H9 (cell line): ENCODE data around the gene PRR5L. TPM values are rescaled to one million over a fixed set of nuclear protein-coding genes. Genes with fewer than 3 reads are reported as not detected.

Source experiments
- DNase-seq: peaks from one replicate; pipeline ENCODE4 v3.0.0-alpha.2; 2017
- H2AFZ ChIP-seq: one replicate; pipeline ENCODE4 v1.6.1; 2013; ENCODE audit warnings: mild to moderate bottlenecking, low read length, control low read depth, moderate library complexity
- H2AK5ac ChIP-seq: 2 replicates; pipeline ENCODE4 v1.6.1; 2013; ENCODE audit warnings: low read length, control low read depth, mixed read lengths; ENCODE audit not compliant: insufficient read length
- H2BK120ac ChIP-seq: one replicate; pipeline ENCODE4 v1.6.1; 2013; ENCODE audit warnings: low read depth, mild to moderate bottlenecking, low read length, control low read depth, inconsistent platforms; ENCODE audit not compliant: poor library complexity, severe bottlenecking
- H2BK12ac ChIP-seq: 2 replicates; pipeline ENCODE4 v1.6.1; 2013; ENCODE audit warnings: low read length, control low read depth, mixed read lengths, low read depth; ENCODE audit not compliant: insufficient read length
- H2BK15ac ChIP-seq: 2 replicates; pipeline ENCODE4 v1.6.1; 2013; ENCODE audit warnings: low read depth, low read length, control low read depth
- H2BK20ac ChIP-seq: one replicate; pipeline ENCODE4 v1.6.1; 2013; ENCODE audit warnings: low read depth, mild to moderate bottlenecking, low read length, control low read depth, inconsistent platforms; ENCODE audit not compliant: poor library complexity, severe bottlenecking
- H2BK5ac ChIP-seq: 2 replicates; pipeline ENCODE4 v1.6.1; 2013; ENCODE audit warnings: low read length, control low read depth, mixed read lengths; ENCODE audit not compliant: insufficient read length
- H3K14ac ChIP-seq: 2 replicates; pipeline ENCODE4 v1.6.1; 2013; ENCODE audit warnings: low read length, control low read depth; ENCODE audit not compliant: insufficient read depth
- H3K18ac ChIP-seq: 2 replicates; pipeline ENCODE4 v1.6.1; 2013; ENCODE audit warnings: low read depth, mild to moderate bottlenecking, mixed read lengths, low read length, control low read depth; ENCODE audit not compliant: insufficient read length
- H3K23ac ChIP-seq: 2 replicates; pipeline ENCODE4 v1.6.1; 2013; ENCODE audit warnings: low read length, control low read depth, mixed read lengths, low read depth; ENCODE audit not compliant: insufficient read length
- H3K23me2 ChIP-seq: 2 replicates; pipeline ENCODE4 v1.6.1; 2013; ENCODE audit warnings: low read depth, mild to moderate bottlenecking, mixed read lengths, low read length, control low read depth; ENCODE audit not compliant: insufficient read length, poor library complexity, severe bottlenecking
- H3K27ac ChIP-seq: 2 replicates; pipeline ENCODE4 v1.5.1; 2013; ENCODE audit warnings: low read length, control low read depth, mixed read lengths, low read depth; ENCODE audit not compliant: insufficient read length
- H3K27me3 ChIP-seq: 2 replicates; pipeline ENCODE4 v1.6.1; 2013; ENCODE audit warnings: low read length, control low read depth, inconsistent platforms; ENCODE audit not compliant: insufficient read depth
- H3K4ac ChIP-seq: 2 replicates; pipeline ENCODE4 v1.6.1; 2013; ENCODE audit warnings: low read depth, mild to moderate bottlenecking, control low read depth, inconsistent platforms, low read length, moderate library complexity
- H3K4me1 ChIP-seq: 2 replicates; pipeline ENCODE4 v1.6.1; 2013; ENCODE audit warnings: low read length, control low read depth, inconsistent platforms; ENCODE audit not compliant: insufficient read depth
- H3K4me2 ChIP-seq: 2 replicates; pipeline ENCODE4 v1.6.1; 2013; ENCODE audit warnings: low read length, control low read depth, mixed read lengths; ENCODE audit not compliant: insufficient read length, insufficient read depth
- H3K56ac ChIP-seq: 2 replicates; pipeline ENCODE4 v1.6.1; 2013; ENCODE audit warnings: low read depth, mild to moderate bottlenecking, mixed read lengths, low read length, control low read depth; ENCODE audit not compliant: insufficient read length
- H3K79me1 ChIP-seq: 2 replicates; pipeline ENCODE4 v1.6.1; 2013; ENCODE audit warnings: low read depth, mild to moderate bottlenecking, moderate library complexity, low read length, control low read depth, inconsistent platforms; ENCODE audit not compliant: insufficient read depth, poor library complexity, severe bottlenecking
- H3K79me2 ChIP-seq: 2 replicates; pipeline ENCODE4 v1.6.1; 2013; ENCODE audit warnings: low read length, control low read depth, inconsistent platforms; ENCODE audit not compliant: insufficient read depth
- H3K9ac ChIP-seq: 2 replicates; pipeline ENCODE4 v1.6.1; 2013; ENCODE audit warnings: low read length, control low read depth, mixed read lengths; ENCODE audit not compliant: insufficient read length; ENCODE audit errors: extremely low read depth
- H3K9me3 ChIP-seq: one replicate; pipeline ENCODE4 v1.6.1; 2013; ENCODE audit warnings: low read depth, low read length, inconsistent platforms; ENCODE audit not compliant: control insufficient read depth
- H3T11ph ChIP-seq: one replicate; pipeline ENCODE4 v1.6.1; 2013; ENCODE audit warnings: mild to moderate bottlenecking, low read length, control low read depth, inconsistent platforms
- H4K20me1 ChIP-seq: one replicate; pipeline ENCODE4 v1.6.1; 2013; ENCODE audit not compliant: control insufficient read depth, insufficient read length, insufficient read depth
- H4K5ac ChIP-seq: 2 replicates; pipeline ENCODE4 v1.6.1; 2013; ENCODE audit warnings: low read depth, mild to moderate bottlenecking, mixed read lengths, low read length, control low read depth; ENCODE audit not compliant: insufficient read length
- H4K8ac ChIP-seq: replicated peaks from 2 replicates; pipeline ENCODE4 v1.6.1; 2013; ENCODE audit warnings: low read length, control low read depth, mixed read lengths, low read depth; ENCODE audit not compliant: insufficient read length
- H4K91ac ChIP-seq: 2 replicates; pipeline ENCODE4 v1.6.1; 2013; ENCODE audit warnings: low read depth, mild to moderate bottlenecking, moderate library complexity, mixed read lengths, low read length, control low read depth; ENCODE audit not compliant: insufficient read length
- H3K27ac Mint-ChIP-seq, 3 experiments: 2 replicates in 2 of 3; 3 replicates in 1 of 3; pipeline ENCODE4 v1.8.0; 2020 to 2021; ENCODE audit warnings: mixed read lengths in 3 of 3, mild to moderate bottlenecking in 1 of 3, moderate library complexity in 1 of 3
- H3K27me3 Mint-ChIP-seq: 2 replicates; pipeline ENCODE4 v1.8.0; 2021; ENCODE audit warnings: low read depth, mild to moderate bottlenecking, moderate library complexity, mixed read lengths
- H3K36me3 Mint-ChIP-seq, 3 experiments: 2 replicates in 2 of 3; 3 replicates in 1 of 3; pipeline ENCODE4 v1.8.0; 2020 to 2021; ENCODE audit warnings: low read depth in 3 of 3, mixed read lengths in 3 of 3; ENCODE audit not compliant: insufficient read depth in 1 of 3
- H3K4me1 Mint-ChIP-seq, 2 experiments: 2 replicates each; pipeline ENCODE4 v1.8.0; 2020; ENCODE audit warnings: mixed read lengths in 2 of 2
- H3K4me3 Mint-ChIP-seq, 2 experiments: 2 replicates in 1 of 2; 3 replicates in 1 of 2; pipeline ENCODE4 v1.8.0; 2020 to 2021; ENCODE audit warnings: mild to moderate bottlenecking in 2 of 2, mixed read lengths in 2 of 2, moderate library complexity in 1 of 2
- H3K9me3 Mint-ChIP-seq, 2 experiments: 2 replicates in 1 of 2; 3 replicates in 1 of 2; pipeline ENCODE4 v1.8.0; 2020; ENCODE audit warnings: mild to moderate bottlenecking in 2 of 2, mixed read lengths in 2 of 2, moderate library complexity in 1 of 2
- WGBS: extraction: QIAGEN DNeasy Blood & Tissue Kit; methylation state at CpG from one replicate; pipeline ENCODE4 v1.1.7; 2013; ENCODE audit warnings: missing lambda C conversion rate, low lambda C conversion rate, mixed read lengths; ENCODE audit not compliant: insufficient read length; ENCODE audit errors: extremely low coverage; 5-methylcytosine and 5-hydroxymethylcytosine counted together
- total RNA-seq: library from RNA; stranded (reverse); gene quantifications from 2 replicates; pipeline ENCODE4 v1.2.1, GENCODE V29; 2021
- TF ChIP-seq, protein P1 (sequence below): fragments of 200-600 bp; sonication (generic); conservative IDR thresholded peaks from 3 replicates; pipeline ENCODE4 v1.8.0; 2021; ENCODE audit warnings: antibody characterized with exemption, mild to moderate bottlenecking

Gene PRR5L
- total RNA-seq, 1 experiment from 2014 or later, result 5.6 TPM

GRCh38 chr11:36392196-36392595 lies 96.1 kb downstream of the PRR5L start:
- no peak overlapping the region for H3K18ac ChIP-seq
- no CpG with 5 or more reads among the region's 2 CpGs for WGBS
- no peaks in the 10 kb centered on the region for H3K27me3 Mint-ChIP-seq
- H3K23ac ChIP-seq, result no peak overlapping the region
- no peak overlapping the region for H2BK12ac ChIP-seq
- no peaks in the 10 kb centered on the region for H3K27me3 ChIP-seq
- no peak overlapping the region for H2AFZ ChIP-seq
- H2AK5ac ChIP-seq, result no peak overlapping the region
- H3K79me1 ChIP-seq, result no peaks in the 10 kb centered on the region
- H3T11ph ChIP-seq, result no peak overlapping the region
- H3K9me3 ChIP-seq, result no peaks in the 10 kb centered on the region
- H4K8ac ChIP-seq, result no peak overlapping the region
- H3K9ac ChIP-seq, result no peak overlapping the region
- no peak overlapping the region for H3K14ac ChIP-seq
- H3K23me2 ChIP-seq, result no peaks in the 10 kb centered on the region
- TF ChIP-seq, protein P1, sequence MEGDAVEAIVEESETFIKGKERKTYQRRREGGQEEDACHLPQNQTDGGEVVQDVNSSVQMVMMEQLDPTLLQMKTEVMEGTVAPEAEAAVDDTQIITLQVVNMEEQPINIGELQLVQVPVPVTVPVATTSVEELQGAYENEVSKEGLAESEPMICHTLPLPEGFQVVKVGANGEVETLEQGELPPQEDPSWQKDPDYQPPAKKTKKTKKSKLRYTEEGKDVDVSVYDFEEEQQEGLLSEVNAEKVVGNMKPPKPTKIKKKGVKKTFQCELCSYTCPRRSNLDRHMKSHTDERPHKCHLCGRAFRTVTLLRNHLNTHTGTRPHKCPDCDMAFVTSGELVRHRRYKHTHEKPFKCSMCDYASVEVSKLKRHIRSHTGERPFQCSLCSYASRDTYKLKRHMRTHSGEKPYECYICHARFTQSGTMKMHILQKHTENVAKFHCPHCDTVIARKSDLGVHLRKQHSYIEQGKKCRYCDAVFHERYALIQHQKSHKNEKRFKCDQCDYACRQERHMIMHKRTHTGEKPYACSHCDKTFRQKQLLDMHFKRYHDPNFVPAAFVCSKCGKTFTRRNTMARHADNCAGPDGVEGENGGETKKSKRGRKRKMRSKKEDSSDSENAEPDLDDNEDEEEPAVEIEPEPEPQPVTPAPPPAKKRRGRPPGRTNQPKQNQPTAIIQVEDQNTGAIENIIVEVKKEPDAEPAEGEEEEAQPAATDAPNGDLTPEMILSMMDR, result no peak
- no peak overlapping the region for H2BK20ac ChIP-seq
- no peak overlapping the region for H3K27ac Mint-ChIP-seq
- no peak overlapping the region for H3K27ac ChIP-seq
- H2BK120ac ChIP-seq, result no peak overlapping the region
- no peaks in the 10 kb centered on the region for H3K9me3 Mint-ChIP-seq
- no peak overlapping the region for H3K56ac ChIP-seq
- no peaks in the 10 kb centered on the region for H4K20me1 ChIP-seq
- H3K4me1 Mint-ChIP-seq, result no peaks in the 10 kb centered on the region; a peak in 1 of 4 replicates
- DNase-seq, result no peak
- no peaks in the 10 kb centered on the region for H3K4me1 ChIP-seq
- no peak overlapping the region for H3K4ac ChIP-seq
- no peaks in the 10 kb centered on the region for H3K79me2 ChIP-seq
- no peak overlapping the region for H2BK5ac ChIP-seq
- H4K5ac ChIP-seq, result no peak overlapping the region
- H3K4me2 ChIP-seq, result no peak overlapping the region
- no peak overlapping the region for H3K4me3 Mint-ChIP-seq
- no peak overlapping the region for H4K91ac ChIP-seq
- no peaks in the 10 kb centered on the region for H3K36me3 Mint-ChIP-seq
- no peak overlapping the region for H2BK15ac ChIP-seq
